H1 (cell line): ENCODE measurements around the gene TSPEAR. TPM values are rescaled to one million over a fixed set of nuclear protein-coding genes. Genes with fewer than 3 reads are reported as not detected.

ENCODE experiments used
- CTCF ChIA-PET: fragments of 300-600 bp; sonication (Branson Sonifier 250); formaldehyde crosslinking; loops from one replicate; lab custom pipeline; 2021; ENCODE audit not compliant: partially characterized antibody; lab: Charles Lee
- POLR2A ChIA-PET: fragments of 300-600 bp; sonication (Branson Sonifier 250); formaldehyde crosslinking; loops from one replicate; lab custom pipeline; 2021; ENCODE audit warnings: inconsistent platforms; ENCODE audit not compliant: partially characterized antibody; lab: Charles Lee
- DNase-seq, 2 experiments: peaks; one replicate each; pipeline versions ENCODE4 v3.0.0 to v3.0.0-alpha.2; 2010 to 2022; ENCODE audit warnings: low spot score in 2 of 2, low read depth in 1 of 2, mixed read lengths in 1 of 2
- FAIRE-seq: peaks from 2 replicates; lab custom pipeline; 2011; peaks lifted over from hg19 to GRCh38; lab: Jason Lieb, UNC
- H2AFZ ChIP-seq: 2 replicates; pipeline ENCODE4 v1.8.1; 2012; ENCODE audit warnings: low read length, inconsistent platforms
- H2AK5ac ChIP-seq: 2 replicates; pipeline ENCODE4 v1.6.1; 2013; ENCODE audit warnings: low read depth, low read length
- H2BK120ac ChIP-seq: replicated peaks from 2 replicates; pipeline ENCODE3; 2013; ENCODE audit warnings: low read depth, low read length, inconsistent platforms
- H2BK12ac ChIP-seq: 2 replicates; pipeline ENCODE4 v1.6.1; 2013; ENCODE audit warnings: low read depth, low read length
- H2BK15ac ChIP-seq: 2 replicates; pipeline ENCODE4 v1.6.1; 2013; ENCODE audit warnings: low read length
- H2BK20ac ChIP-seq: 2 replicates; pipeline ENCODE4 v1.6.1; 2013; ENCODE audit warnings: low read length
- H2BK5ac ChIP-seq: 2 replicates; pipeline ENCODE4 v1.6.1; 2013; ENCODE audit warnings: low read depth, low read length
- H3K14ac ChIP-seq: 2 replicates; pipeline ENCODE4 v1.6.1; 2013; ENCODE audit warnings: inconsistent platforms; ENCODE audit not compliant: insufficient read length
- H3K18ac ChIP-seq: 2 replicates; pipeline ENCODE4 v1.6.1; 2013; ENCODE audit warnings: low read length; ENCODE audit errors: extremely low read depth
- H3K23ac ChIP-seq: 2 replicates; pipeline ENCODE4 v1.6.1; 2013; ENCODE audit warnings: inconsistent platforms; ENCODE audit not compliant: insufficient read length
- H3K23me2 ChIP-seq: 2 replicates; pipeline ENCODE4 v1.6.1; 2013; ENCODE audit warnings: low read depth, low read length
- H3K27ac ChIP-seq: 2 replicates; pipeline ENCODE4 v1.6.1; 2011; ENCODE audit warnings: low read depth, low read length, inconsistent platforms
- H3K27me3 ChIP-seq, 4 experiments: replicated peaks in 1 of 4; 1 replicate in 1 of 4; 2 replicates in 3 of 4; pipeline versions ENCODE4 v1.6.1 to v1.8.1; 2011 to 2013; ENCODE audit warnings: low read length in 3 of 4, mild to moderate bottlenecking in 3 of 4, inconsistent platforms in 2 of 4, mixed read lengths in 2 of 4, moderate library complexity in 1 of 4; ENCODE audit not compliant: control insufficient read depth in 3 of 4, insufficient read depth in 3 of 4; ENCODE audit errors: extremely low read depth in 1 of 4
- H3K36me3 ChIP-seq, 4 experiments: 2 replicates each; pipeline versions ENCODE4 v1.6.1 to v1.8.1; 2011 to 2013; ENCODE audit warnings: mild to moderate bottlenecking in 4 of 4, low read length in 3 of 4, moderate library complexity in 2 of 4, control low read depth in 1 of 4, inconsistent platforms in 1 of 4; ENCODE audit not compliant: insufficient read depth in 4 of 4, control insufficient read depth in 2 of 4
- H3K4ac ChIP-seq: replicated peaks from 2 replicates; pipeline ENCODE3; 2013; ENCODE audit warnings: low read length, low read depth, mixed read lengths, inconsistent platforms; ENCODE audit not compliant: insufficient read length
- H3K4me1 ChIP-seq, 4 experiments: replicated peaks in 1 of 4; 1 replicate in 1 of 4; 2 replicates in 3 of 4; pipeline versions ENCODE4 v1.6.1 to v1.8.1; 2011 to 2013; ENCODE audit warnings: low read length in 3 of 4, inconsistent platforms in 2 of 4, mixed read lengths in 1 of 4; ENCODE audit not compliant: insufficient read depth in 4 of 4, control insufficient read depth in 3 of 4
- H3K4me2 ChIP-seq, 2 experiments: 2 replicates each; pipeline versions ENCODE4 v1.6.1 to v1.8.1; 2011 to 2013; ENCODE audit warnings: low read depth in 2 of 2, low read length in 2 of 2, control low read depth in 1 of 2, inconsistent platforms in 1 of 2, mild to moderate bottlenecking in 1 of 2; ENCODE audit not compliant: insufficient read depth in 1 of 2
- H3K4me3 ChIP-seq, 4 experiments: fragments of 200-600, 300-600 bp in 1 of 4; sonication (generic), shearing (Covaris generic), sonication (Bioruptor Twin) in 1 of 4; 2 replicates each; pipeline versions ENCODE4 v1.5.1 to v1.8.1; 2011 to 2016; ENCODE audit warnings: low read length in 4 of 4, low read depth in 3 of 4, control low read depth in 2 of 4, inconsistent platforms in 2 of 4, mild to moderate bottlenecking in 2 of 4, mixed read lengths in 1 of 4, moderate library complexity in 1 of 4; ENCODE audit not compliant: insufficient read depth in 2 of 4; ENCODE audit errors: extremely low read depth in 1 of 4
- H3K56ac ChIP-seq: replicated peaks from 2 replicates; pipeline ENCODE3; 2013; ENCODE audit warnings: low read depth, mild to moderate bottlenecking, mixed read lengths, low read length, inconsistent platforms; ENCODE audit not compliant: insufficient read length
- H3K79me1 ChIP-seq: 2 replicates; pipeline ENCODE4 v1.6.1; 2013; ENCODE audit warnings: low read depth, low read length, control low read depth
- H3K79me2 ChIP-seq, 2 experiments: 2 replicates each; pipeline versions ENCODE4 v1.6.1 to v1.8.1; 2012 to 2013; ENCODE audit warnings: low read length in 2 of 2, mild to moderate bottlenecking in 2 of 2, inconsistent platforms in 1 of 2; ENCODE audit not compliant: insufficient read depth in 2 of 2, control insufficient read depth in 1 of 2
- H3K9ac ChIP-seq, 4 experiments: replicated peaks in 1 of 4; 1 replicate in 1 of 4; 2 replicates in 3 of 4; pipeline versions ENCODE4 v1.6.1 to v1.8.1; 2011 to 2013; ENCODE audit warnings: low read depth in 3 of 4, low read length in 3 of 4, control low read depth in 2 of 4, mild to moderate bottlenecking in 2 of 4, moderate library complexity in 2 of 4, inconsistent platforms in 1 of 4; ENCODE audit errors: extremely low read depth in 1 of 4
- H3K9me3 ChIP-seq, 2 experiments: 2 replicates each; pipeline versions ENCODE4 v1.6.1 to v1.8.1; 2012 to 2013; ENCODE audit warnings: mild to moderate bottlenecking in 2 of 2, moderate library complexity in 2 of 2, control low read depth in 1 of 2, inconsistent platforms in 1 of 2, low read depth in 1 of 2, low read length in 1 of 2, mixed read lengths in 1 of 2; ENCODE audit not compliant: insufficient read depth in 2 of 2
- H4K20me1 ChIP-seq, 2 experiments: replicated peaks in 1 of 2; 2 replicates each; pipeline versions ENCODE3 to v1.8.1; 2011 to 2013; ENCODE audit warnings: inconsistent platforms in 2 of 2, low read length in 2 of 2, mild to moderate bottlenecking in 1 of 2; ENCODE audit not compliant: insufficient read depth in 2 of 2, control insufficient read depth in 1 of 2
- H4K5ac ChIP-seq: 2 replicates; pipeline ENCODE4 v1.6.1; 2013; ENCODE audit warnings: low read length, low read depth, mixed read lengths, inconsistent platforms; ENCODE audit not compliant: insufficient read length
- H4K8ac ChIP-seq: 2 replicates; pipeline ENCODE4 v1.8.0; 2013; ENCODE audit warnings: mild to moderate bottlenecking, moderate library complexity, low read length, inconsistent platforms; ENCODE audit not compliant: insufficient read depth; ENCODE audit errors: extremely low read depth
- H4K91ac ChIP-seq: replicated peaks from 2 replicates; pipeline ENCODE3; 2013; ENCODE audit warnings: low read length, mixed read lengths, inconsistent platforms; ENCODE audit not compliant: insufficient read length
- ATF2 ChIP-seq: IDR thresholded peaks from 2 replicates; pipeline ENCODE4 v1.6.1; 2012; ENCODE audit warnings: low read length, inconsistent platforms
- CBX8 ChIP-seq: fragments of 300-800, 300-1000 bp; sonication (generic); IDR thresholded peaks from 2 replicates; pipeline ENCODE4 v1.7.1; 2016; ENCODE audit warnings: low read depth, low read length, borderline replicate concordance
- CEBPB ChIP-seq: IDR thresholded peaks from 2 replicates; pipeline ENCODE4 v1.6.1; 2012; ENCODE audit warnings: low read depth, low read length
- POLR2A ChIP-seq, 2 experiments: IDR thresholded peaks; 1 replicate in 1 of 2; 2 replicates in 1 of 2; pipeline ENCODE4 v1.6.1; 2011; ENCODE audit warnings: low read depth in 2 of 2, low read length in 2 of 2, mild to moderate bottlenecking in 2 of 2; ENCODE audit errors: control extremely low read depth in 1 of 2
- POLR2AphosphoS5 ChIP-seq: IDR thresholded peaks from 2 replicates; pipeline ENCODE4 v1.6.1; 2011; ENCODE audit warnings: low read depth, low read length
- RNF2 ChIP-seq: fragments of 200-900, 300-1000 bp; sonication (generic); IDR thresholded peaks from 2 replicates; pipeline ENCODE4 v1.7.1; 2016; ENCODE audit warnings: borderline replicate concordance, low read depth, mild to moderate bottlenecking, antibody characterized with exemption, low read length; ENCODE audit not compliant: poor library complexity, severe bottlenecking; ENCODE audit errors: missing control alignments
- SP1 ChIP-seq: IDR thresholded peaks from 2 replicates; pipeline ENCODE4 v1.6.1; 2011; ENCODE audit warnings: low read depth, low read length
- SP4 ChIP-seq: IDR thresholded peaks from 2 replicates; pipeline ENCODE4 v1.6.1; 2012; ENCODE audit warnings: low read length, inconsistent platforms
- TCF12 ChIP-seq: IDR thresholded peaks from 2 replicates; pipeline ENCODE4 v1.6.1; 2011; ENCODE audit warnings: low read depth, mild to moderate bottlenecking, low read length
- USF2 ChIP-seq: IDR thresholded peaks from 2 replicates; pipeline ENCODE4 v1.6.1; 2011; ENCODE audit warnings: low read length, improper control_type of control experiment
- WGBS, 2 experiments: shearing (Covaris generic) in 1 of 2; methylation state at CpG; one replicate each; pipeline versions ENCODE4 v1.1.6 to v1.1.7; 2013 to 2015; ENCODE audit warnings: low lambda C conversion rate in 2 of 2, mixed read lengths in 2 of 2, inconsistent platforms in 1 of 2, low coverage in 1 of 2, missing lambda C conversion rate in 1 of 2; ENCODE audit not compliant: insufficient replicate concordance in 2 of 2, insufficient coverage in 1 of 2, insufficient read length in 1 of 2; ENCODE audit errors: extremely low coverage in 1 of 2, missing lambda C conversion rate in 1 of 2; 5-methylcytosine and 5-hydroxymethylcytosine counted together
- polyA plus RNA-seq, 7 experiments: library from polyadenylated mRNA; depleted of rRNA in 3 of 7; stranded (reverse) in 5 of 7; unstranded in 2 of 7; fragments of >200 nt in 5 of 7; fragments of 200-250 nt in 2 of 7; gene quantifications; 1 replicate in 5 of 7; 2 replicates in 1 of 7; 4 replicates in 1 of 7; pipeline versions ENCODE4 v1.2.1 to v1.2.3, GENCODE V29; 2011 to 2013; ENCODE audit warnings: missing spikeins in 2 of 7, mixed read lengths in 2 of 7
- total RNA-seq: library from RNA; stranded (reverse); fragmentation: NEBNext Ultra II Directional; extraction: Animal tissue kit (Norgen Biotek cat#: 25700); gene quantifications from 2 replicates; pipeline ENCODE4 v1.2.1, GENCODE V29; 2021

The TSPEAR gene
- total and polyA plus RNA-seq, 2 of the 8 experiments (the other 6 are each of a cell fraction or from before 2014, with no cell fraction given): 0.58 to 0.89 TPM

GRCh38 chr21:44748621-44749020 lies 37.2 kb upstream of the TSPEAR start:
- WGBS, 2 experiments: 10% methylated on average over 16 of the region's 16 CpGs; no CpG with 5 or more reads in 1 of the 2 experiments
- Histone ChIP-seq H3K79me1 (no peaks in the 10 kb centered on the region), H3K9me3 (peaks cover 16 to 18% of the 10 kb centered on the region in 2 experiments), H3K27ac (no peak overlapping the region), H3K23ac (no peak overlapping the region), H2AFZ (peak overlapping the region; percentile 28; the same call in 1 of the 2 replicates), H2AK5ac (no peak overlapping the region), H3K79me2 (no peaks in the 10 kb centered on the region), H3K4me3 (peak overlapping the region; percentile 15 to 48 (median 26); a peak in 6 of 8 replicates), H2BK120ac (no peak overlapping the region), H3K14ac (no peak overlapping the region), H4K8ac (peak overlapping the region; percentile 79), H3K36me3 (no peaks in the 10 kb centered on the region), H2BK12ac (peak overlapping the region; percentile 85; the same call in 1 of the 2 replicates), H3K23me2 (0 out of 2 replicates have a peak, but pooled peaks cover 4% of the 10 kb centered on the region), H3K56ac (peak overlapping the region; percentile 66), H4K5ac (peak overlapping the region; percentile 49), H3K4me1 (peaks cover 0 to 33% (median 18%) of the 10 kb centered on the region in 4 experiments; a peak in 6 of 7 replicates), H2BK20ac (peak overlapping the region; percentile 99), H2BK5ac (peak overlapping the region; percentile 88; the same call in 1 of the 2 replicates), H3K9ac (peak overlapping the region in 1 of 4 experiments; percentile 24; a peak in 2 of 7 replicates), H3K18ac (peak overlapping the region; percentile 73), H3K4me2 (peak overlapping the region; percentile 62 to 90), H2BK15ac (0 out of 2 replicates have a peak overlapping the region, but pooled peaks have one; percentile 81), H3K4ac (no peak overlapping the region), H3K27me3 (0 out of 7 replicates have a peak, but pooled peaks cover 0 to 7% (median under 1%) of the 10 kb centered on the region in 4 experiments), H4K20me1 (peaks cover 0 to 3% of the 10 kb centered on the region in 2 experiments), H4K91ac (peak overlapping the region; percentile 91)
- DNase-seq: peak; percentile 78 to 80
- no peak for FAIRE-seq
- CTCF ChIA-PET: interaction anchor here (0.7 to 4.2 kb wide), 14 partner anchors 9 to 238 kb away, joined by 3 to 28 read pairs (median 4); partner anchors contain the start of gene KRTAP10-12
- POLR2A ChIA-PET: interaction anchor here (0.8 to 2.2 kb wide), 8 partner anchors 11 to 165 kb away, joined by 3 to 10 read pairs (median 4); no protein-coding TSS in a partner anchor
- no peak for TF ChIP-seq POLR2A (IDR thresholded peaks at IDR 0.05; ENCODE audit: control extremely low read depth in 1 of 2, low read depth in 2 of 2, low read length in 2 of 2)
- no peak for TF ChIP-seq RNF2
- TF ChIP-seq USF2: no peak
- TF ChIP-seq CBX8: no peak
- TF ChIP-seq SP4: no peak
- TF ChIP-seq CEBPB: no peak
- TF ChIP-seq SP1: no peak
- TF ChIP-seq ATF2: no peak
- TF ChIP-seq TCF12: no peak
- TF ChIP-seq POLR2AphosphoS5: peak; percentile 25; the same call in 1 of the 2 replicates
